Cardiac fibroblast (primary cell): ENCODE data around the gene CAMK2G.

Experiments
- DNase-seq, 2 donors: peaks; one replicate each; pipeline versions ENCODE4 v3.0.0 to v3.0.0-alpha.2; 2010; ENCODE audit warnings: low read depth in 2 of 2
- H3K4me3 ChIP-seq, 2 donors: replicated peaks in 1 of 2; 1 replicate in 1 of 2; 2 replicates in 1 of 2; pipeline ENCODE4 v1.5.1; 2011; ENCODE audit warnings: low read depth in 2 of 2, low read length in 2 of 2, mild to moderate bottlenecking in 2 of 2, moderate library complexity in 1 of 2
- TF ChIP-seq, protein P1 (sequence below): IDR thresholded peaks from one replicate; pipeline ENCODE4 v1.5.1; 2011; ENCODE audit warnings: low read depth, mild to moderate bottlenecking, low read length, inconsistent platforms

CAMK2G gene

DNA sequence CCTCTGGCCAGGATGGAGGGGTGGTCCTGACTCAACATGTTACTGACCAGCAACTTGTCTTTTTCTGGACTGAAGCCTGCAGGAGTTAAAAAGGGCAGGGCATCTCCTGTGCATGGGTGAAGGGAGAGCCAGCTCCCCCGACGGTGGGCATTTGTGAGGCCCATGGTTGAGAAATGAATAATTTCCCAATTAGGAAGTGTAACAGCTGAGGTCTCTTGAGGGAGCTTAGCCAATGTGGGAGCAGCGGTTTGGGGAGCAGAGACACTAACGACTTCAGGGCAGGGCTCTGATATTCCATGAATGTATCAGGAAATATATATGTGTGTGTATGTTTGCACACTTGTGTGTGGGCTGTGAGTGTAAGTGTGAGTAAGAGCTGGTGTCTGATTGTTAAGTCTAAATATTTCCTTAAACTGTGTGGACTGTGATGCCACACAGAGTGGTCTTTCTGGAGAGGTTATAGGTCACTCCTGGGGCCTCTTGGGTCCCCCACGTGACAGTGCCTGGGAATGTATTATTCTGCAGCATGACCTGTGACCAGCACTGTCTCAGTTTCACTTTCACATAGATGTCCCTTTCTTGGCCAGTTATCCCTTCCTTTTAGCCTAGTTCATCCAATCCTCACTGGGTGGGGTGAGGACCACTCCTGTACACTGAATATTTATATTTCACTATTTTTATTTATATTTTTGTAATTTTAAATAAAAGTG, 42.6 kb upstream of the CAMK2G start:
- no peak overlapping the region for H3K4me3 ChIP-seq
- TF ChIP-seq, protein P1, sequence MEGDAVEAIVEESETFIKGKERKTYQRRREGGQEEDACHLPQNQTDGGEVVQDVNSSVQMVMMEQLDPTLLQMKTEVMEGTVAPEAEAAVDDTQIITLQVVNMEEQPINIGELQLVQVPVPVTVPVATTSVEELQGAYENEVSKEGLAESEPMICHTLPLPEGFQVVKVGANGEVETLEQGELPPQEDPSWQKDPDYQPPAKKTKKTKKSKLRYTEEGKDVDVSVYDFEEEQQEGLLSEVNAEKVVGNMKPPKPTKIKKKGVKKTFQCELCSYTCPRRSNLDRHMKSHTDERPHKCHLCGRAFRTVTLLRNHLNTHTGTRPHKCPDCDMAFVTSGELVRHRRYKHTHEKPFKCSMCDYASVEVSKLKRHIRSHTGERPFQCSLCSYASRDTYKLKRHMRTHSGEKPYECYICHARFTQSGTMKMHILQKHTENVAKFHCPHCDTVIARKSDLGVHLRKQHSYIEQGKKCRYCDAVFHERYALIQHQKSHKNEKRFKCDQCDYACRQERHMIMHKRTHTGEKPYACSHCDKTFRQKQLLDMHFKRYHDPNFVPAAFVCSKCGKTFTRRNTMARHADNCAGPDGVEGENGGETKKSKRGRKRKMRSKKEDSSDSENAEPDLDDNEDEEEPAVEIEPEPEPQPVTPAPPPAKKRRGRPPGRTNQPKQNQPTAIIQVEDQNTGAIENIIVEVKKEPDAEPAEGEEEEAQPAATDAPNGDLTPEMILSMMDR, result no peak
- no peak for DNase-seq

DNA sequence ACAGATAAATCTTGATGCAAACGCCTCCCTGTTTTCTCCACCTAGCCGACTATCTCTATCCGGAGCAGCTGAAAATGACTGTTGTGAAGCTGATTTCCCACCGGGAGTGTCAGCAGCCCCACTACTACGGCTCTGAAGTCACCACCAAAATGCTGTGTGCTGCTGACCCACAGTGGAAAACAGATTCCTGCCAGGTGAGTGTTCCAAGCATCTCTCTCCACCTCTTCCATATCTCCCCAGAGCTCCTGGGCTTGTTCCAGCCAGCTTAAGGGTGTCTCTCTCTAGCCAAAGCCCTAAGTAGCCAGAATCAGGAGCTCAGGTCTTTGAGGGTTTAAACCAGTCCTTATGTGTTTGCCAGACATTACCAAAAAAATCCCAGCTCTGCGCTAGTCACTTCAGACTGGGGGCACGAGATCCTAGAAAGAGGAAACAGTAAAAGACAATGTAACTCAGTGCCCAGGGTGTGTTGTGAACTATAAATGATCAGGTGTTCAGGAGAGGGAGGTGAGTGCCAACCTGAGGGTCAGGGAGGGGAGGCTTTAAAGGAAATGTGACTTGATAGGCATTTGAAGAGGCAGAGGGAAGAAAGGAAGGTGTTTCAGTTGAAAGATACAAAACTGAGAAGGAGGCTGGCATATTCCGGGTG, 41.0 kb upstream of the CAMK2G start:
- TF ChIP-seq, protein P1, result no peak
- DNase-seq, result no peak
- no peak overlapping the region for H3K4me3 ChIP-seq

DNA sequence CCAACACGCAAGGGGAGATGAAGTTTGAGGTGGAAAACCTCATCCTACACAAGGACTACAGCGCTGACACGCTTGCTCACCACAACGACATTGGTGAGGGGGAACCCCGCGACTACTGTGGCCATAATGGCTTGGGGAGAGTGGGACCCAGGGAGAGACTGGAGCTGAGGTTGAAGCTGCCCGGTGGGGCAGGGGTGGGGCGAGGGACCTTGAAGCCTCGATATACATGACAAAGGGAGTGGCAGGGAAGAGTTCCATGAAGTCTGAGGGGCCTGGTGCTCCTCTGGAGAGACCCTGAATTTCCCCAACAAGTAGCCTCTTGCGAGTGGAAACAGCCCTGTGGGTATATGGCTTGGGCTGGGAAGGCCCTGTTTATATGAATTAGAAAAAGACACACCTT, 39.7 kb upstream of the CAMK2G start:
- peak overlapping the region in 1 of 2 donors; percentile 24 for H3K4me3 ChIP-seq
- TF ChIP-seq, protein P1, result no peak
- no peak for DNase-seq

DNA sequence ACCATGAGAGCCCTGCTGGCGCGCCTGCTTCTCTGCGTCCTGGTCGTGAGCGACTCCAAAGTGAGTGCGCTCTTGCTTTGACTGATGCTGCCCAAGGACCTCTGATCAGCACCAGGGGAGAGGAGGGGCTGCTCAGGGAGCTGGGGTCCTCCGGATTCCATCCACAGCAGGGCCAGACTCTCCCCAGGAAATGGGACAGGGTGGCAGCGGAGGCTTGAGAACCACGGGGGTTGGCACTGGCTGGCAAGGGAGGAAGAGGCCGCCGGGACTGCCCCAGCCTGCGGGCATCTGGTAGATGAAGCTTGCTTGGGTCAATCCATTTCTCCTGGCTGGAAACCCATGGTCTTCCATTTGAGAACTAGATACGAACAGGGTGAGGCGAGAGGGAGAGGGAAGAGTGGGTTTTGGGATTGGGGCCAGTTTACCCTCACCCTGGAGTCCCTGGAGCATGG, 37.2 kb upstream of the CAMK2G start:
- H3K4me3 ChIP-seq, result peak overlapping the region; percentile 64 to 70
- peak; percentile 36 to 54 for DNase-seq
- TF ChIP-seq, protein P1, result no peak

DNA sequence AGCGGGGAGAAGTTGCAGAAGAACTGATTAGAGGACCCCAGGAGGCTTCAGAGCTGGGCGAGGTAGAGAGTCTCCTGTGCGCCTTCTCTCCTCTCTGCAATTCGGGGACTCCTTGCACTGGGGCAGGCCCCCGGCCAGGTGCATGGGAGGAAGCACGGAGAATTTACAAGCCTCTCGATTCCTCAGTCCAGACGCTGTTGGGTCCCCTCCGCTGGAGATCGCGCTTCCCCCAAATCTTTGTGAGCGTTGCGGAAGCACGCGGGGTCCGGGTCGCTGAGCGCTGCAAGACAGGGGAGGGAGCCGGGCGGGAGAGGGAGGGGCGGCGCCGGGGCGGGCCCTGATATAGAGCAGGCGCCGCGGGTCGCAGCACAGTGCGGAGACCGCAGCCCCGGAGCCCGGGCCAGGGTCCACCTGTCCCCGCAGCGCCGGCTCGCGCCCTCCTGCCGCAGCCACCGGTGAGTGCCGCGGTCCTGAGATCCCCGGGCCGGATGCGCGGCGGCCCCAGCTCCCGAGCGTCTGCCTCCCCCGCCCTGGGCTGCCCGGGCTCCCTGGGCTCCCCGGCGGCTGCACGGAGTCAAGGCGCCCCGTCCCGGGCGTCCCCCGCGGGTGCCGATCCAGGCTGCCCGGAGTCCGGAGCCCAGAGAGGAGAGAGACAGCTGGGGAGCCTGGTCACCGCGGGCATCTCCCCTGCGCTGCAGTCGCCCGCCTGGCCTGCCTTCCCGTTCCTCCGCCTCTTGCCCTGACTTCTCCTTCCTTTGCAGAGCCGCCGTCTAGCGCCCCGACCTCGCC, 36.6 kb upstream of the CAMK2G start, which contains the start of gene PLAU:
PLAU (plus strand) TSS at position 369 of the 789 bp plus-strand sequence. CDS start 424 bp downstream, outside the sequence.
- TF ChIP-seq, protein P1, result no peak
- H3K4me3 ChIP-seq, result peak within 1 kb of the TSS; percentile 64 to 70
- DNase-seq, result no peak

DNA sequence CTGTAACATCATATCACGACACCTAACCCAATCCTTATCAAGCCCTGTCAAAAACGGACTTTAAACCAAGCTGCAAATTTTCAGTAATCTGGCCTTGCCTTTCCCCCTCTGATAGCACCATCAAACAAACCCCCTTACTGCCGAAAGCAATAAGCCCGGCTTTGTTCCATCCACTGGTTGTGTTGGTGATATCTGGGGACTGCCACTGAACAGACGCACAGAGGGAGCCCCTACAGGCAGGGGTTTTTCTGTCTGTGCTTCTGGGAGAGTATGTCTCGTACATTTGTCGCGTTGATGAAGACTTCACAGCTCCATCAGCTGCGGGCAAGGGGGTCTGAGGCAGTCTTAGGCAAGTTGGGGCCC, 36.0 kb upstream of the CAMK2G start:
- peak overlapping the region; percentile 64 to 70 for H3K4me3 ChIP-seq
- TF ChIP-seq, protein P1, result no peak

More for the DNA sequence above, 36.0 kb upstream of the CAMK2G start:
- DNase-seq, result no peak
